ENCODE results near the gene PET100.

The PET100 gene, protein sequence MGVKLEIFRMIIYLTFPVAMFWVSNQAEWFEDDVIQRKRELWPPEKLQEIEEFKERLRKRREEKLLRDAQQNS

DNA sequence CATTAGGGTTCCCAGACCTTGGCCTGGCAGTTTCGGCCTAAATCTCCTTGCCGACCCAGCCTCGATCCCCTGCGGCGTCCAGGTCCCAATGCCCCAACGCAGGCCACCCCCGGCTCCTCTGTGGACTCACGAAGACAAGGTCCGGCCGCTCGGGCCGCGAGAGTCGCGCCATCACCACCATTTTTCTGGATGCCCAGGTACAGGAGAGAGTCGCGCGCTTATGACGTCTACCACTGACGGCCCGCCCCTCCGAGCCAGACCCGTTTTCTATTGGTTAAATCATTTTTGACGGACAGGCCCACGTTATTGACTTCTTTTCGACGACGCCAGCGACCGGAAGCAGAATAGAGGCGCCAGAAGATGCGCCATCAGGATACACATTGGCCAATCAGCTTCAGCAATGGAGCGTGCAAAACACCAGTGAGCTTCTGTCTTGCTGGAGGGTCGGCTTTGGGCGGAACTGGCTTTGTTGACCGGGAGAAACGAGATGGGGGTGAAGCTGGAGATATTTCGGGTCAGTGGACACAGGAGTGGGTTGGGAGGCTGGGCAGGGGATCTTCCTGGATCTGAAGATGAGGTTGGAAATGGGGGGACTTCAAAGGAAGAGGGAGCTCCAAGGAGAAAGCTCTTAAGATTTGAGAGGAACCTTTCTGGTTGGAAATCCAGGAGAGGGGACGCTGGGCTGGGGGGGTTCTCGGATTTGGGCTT lies at the start of gene PET100, which contains the start of gene XAB2:
PET100 (plus strand) TSS at position 447 of the 708 bp plus-strand sequence; CDS start at position 488, 41 bp downstream.
XAB2 (minus strand) TSS at position 199 of the 708 bp plus-strand sequence; CDS start at position 181, 18 bp downstream.
- DNase-seq (ENCODE audit: low spot score) = peak; percentile 99

DNA sequence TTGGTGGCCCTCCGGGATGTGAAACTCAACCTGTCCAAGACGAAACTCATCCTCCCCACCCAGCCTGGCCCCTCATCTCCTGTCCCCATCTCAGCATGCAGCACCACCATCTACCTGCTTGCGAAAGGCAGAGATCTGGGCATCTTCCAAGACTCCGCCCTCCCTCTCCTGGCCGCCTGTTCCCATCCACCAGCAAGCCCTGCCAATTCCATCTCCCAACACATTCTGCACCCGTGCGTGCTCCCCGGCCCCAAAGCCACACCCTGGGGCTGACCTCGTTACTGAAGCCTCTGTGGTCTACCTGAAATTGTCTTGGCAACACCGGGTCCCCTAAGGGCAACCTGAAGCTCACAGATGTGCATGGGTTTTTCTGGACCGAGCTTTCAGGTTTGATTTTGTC lies 47.1 kb upstream of the PET100 start:
- DNase-seq (ENCODE audit: low spot score) = no peak

- DNase-seq (ENCODE audit: low spot score) = no peak
Measured at GRCh38 chr19:7589822-7590221, 39.8 kb upstream of the PET100 start.

- DNase-seq (ENCODE audit: low spot score) = no peak
Measured at GRCh38 chr19:7590256-7590655, 39.3 kb upstream of the PET100 start.

- peak; percentile 26 for DNase-seq (ENCODE audit: low spot score)
Measured at GRCh38 chr19:7595466-7596133, 34.0 kb upstream of the PET100 start, which contains the start of gene CAMSAP3. CAMSAP3 (plus strand) TSS chr19:7595863; CDS start chr19:7596003, 140 bp downstream.

DNA sequence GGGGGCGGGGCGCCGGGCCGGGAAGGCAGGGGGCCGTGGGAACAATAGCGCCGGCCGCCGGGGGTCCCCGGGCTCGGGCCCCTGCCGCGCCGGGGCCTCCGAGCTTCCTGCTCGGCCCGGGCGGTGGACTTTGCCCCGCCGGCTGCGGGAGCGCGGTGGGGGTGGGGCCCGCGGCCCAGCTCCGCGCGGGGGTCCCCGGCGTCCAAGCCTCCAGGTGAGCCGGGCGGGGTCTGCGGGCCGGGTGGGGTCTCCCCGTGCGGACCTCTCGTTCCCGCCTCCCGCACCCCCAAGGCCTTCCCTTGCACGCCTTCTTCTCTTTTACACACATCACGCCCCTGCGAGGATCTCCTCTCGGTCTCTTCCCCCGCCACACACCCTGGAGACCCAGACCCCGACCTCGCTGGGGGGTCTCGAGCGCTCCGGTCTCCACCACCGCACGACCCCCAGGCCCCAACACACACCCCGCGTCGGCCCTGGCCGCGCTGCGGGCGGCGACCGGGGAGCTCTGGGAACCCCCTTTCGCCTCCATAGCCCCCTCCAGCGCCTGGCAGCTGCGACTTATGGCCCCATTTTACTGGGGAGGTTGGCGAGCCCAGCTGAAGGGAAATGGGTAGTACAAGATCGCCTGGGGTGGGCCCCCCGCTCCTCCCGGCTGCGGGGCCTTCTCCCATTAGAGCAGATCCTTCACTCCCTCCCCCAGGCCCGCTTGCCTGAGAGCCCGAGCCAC lies 33.2 kb upstream of the PET100 start:
- DNase-seq (ENCODE audit: low spot score) = no peak

DNA sequence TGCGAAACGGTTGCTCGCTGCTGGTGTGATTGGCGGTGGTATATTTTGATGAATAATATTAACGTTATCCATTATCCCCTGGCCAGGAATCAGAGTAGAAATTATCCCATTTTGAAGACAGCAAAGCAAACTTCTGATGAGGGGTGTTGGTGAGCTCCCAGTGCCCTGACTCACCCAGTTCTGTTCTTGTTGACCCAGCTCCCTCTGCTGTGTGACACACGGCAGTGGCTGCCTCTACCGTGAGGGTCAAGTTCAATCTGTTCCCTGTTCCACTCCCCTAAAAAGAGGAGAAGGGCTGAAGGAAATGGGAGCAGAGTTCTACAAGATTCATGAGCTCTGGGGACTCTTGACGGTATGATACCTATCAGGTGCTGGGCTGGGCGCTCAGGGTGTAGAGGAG lies 31.9 kb upstream of the PET100 start:
- DNase-seq (ENCODE audit: low spot score) = no peak

- DNase-seq (ENCODE audit: low spot score) = no peak
Measured at GRCh38 chr19:7598180-7598579, 31.4 kb upstream of the PET100 start.

DNA sequence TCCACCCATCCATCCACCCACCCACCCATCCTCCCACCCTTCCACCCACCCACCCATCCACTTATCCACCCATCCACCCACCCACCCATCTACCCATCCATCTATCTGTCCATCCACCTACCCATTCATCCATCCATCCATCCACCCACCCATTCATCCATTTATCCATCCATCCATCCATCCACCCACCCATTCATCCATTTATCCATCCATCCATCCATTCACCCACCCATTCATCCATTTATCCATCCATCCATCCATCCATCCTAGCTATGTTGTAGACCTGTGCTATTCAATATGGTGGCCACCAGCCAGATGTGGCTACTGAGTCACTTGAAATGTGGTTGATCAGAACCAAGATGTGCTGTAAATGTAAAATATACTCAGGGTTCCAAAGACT lies 28.9 kb upstream of the PET100 start:
- DNase-seq (ENCODE audit: low spot score) = no peak

DNA sequence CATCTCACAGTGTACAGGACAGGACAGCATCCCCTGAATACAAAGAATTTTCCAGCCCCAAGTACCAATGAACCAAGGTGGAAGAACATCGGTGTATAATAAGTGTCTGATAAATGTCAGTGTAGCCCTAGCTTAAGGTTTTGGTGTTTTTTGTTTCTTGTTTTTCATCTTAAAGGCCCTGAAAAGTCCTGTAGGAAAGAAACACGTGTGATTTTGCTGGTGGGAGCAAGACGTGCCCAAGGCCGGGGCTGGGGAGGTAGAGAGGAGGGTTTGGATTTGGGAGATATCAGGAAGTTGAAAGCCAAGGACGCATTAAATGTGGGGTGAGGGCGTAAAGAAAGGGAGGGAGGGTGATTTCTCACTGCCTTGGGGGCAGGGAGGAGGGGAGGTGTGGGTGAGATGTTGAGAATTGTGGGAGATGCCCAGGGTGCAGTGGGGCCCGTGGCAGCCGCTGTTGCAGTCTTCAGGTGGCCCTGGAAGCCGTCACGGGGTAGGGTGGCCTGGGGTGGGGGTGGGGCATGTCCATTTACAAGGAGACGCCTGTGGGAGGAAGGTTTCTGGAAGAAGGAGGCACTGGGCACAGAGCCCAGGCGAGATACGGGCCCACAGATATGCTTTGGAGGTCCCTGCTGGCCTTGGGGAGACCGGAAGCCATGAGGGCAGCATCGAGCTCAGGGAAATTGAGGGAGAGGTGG lies 27.2 kb upstream of the PET100 start:
- DNase-seq (ENCODE audit: low spot score) = no peak

DNA sequence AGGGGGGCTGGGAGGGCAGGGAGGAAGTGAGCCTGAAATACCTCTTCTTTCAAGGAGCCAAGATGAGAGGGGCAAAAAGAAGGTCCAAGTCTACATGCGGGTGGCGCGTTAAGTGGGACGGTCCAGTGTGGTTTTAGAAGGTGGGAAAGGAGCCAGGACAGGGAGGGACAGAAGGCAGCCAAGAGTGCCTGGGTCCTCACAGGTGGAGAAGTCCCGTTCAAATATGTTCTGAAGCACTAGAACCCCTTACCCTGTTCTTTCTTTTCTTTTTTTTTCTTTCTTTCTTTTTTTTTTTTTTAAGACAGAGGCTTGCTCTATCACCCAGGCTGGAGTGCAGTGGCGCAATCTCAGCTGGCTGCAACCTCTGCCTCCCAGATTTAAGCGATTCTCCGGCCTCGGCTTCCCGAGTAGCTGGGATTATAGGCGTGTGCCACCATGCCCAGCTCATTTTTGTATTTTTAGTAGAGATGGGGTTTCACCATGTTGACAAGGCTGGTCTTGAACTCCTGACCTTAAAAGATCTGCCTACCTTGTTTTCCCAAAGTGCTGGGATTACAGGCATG lies 26.6 kb upstream of the PET100 start:
- no peak for DNase-seq (ENCODE audit: low spot score)

- no peak for DNase-seq (ENCODE audit: low spot score)
Measured at GRCh38 chr19:7603919-7604318, 25.7 kb upstream of the PET100 start.

DNA sequence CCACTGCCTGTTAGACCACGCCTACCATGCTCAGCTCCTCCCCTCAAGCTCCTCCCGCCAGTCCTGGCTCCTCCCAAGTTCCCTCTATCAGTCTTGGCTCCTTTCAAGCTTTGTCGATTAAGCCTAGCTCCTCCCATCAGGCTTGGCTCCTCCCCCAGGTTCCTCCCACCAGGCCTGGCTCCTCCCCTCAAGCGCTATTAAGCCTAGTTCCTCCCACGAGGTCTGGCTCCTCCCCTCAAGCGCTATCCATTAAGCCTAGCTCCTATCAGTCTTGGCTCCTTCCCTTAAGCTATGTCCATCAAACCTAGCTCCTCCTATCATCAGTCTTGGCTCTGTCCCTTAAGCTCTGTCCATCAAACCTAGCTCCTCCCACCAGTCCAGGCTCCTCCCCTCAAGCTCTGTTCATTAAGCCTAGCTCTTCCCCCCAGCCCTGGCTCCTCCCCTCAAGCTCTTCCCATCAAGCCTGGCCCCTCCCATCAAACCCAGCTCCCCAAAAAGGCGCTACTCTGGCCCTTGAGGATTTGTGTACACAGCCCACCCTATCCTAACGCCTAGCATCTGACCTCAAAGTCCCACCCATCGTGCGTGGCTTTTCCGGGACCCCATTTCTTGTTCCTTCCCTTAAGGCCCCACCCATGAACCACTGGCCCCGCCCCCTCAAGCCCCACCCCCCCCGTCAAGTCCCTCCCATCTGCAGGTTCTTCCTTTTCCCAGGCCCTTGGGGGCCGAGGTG lies 23.9 kb upstream of the PET100 start:
- DNase-seq (ENCODE audit: low spot score) = no peak

DNA sequence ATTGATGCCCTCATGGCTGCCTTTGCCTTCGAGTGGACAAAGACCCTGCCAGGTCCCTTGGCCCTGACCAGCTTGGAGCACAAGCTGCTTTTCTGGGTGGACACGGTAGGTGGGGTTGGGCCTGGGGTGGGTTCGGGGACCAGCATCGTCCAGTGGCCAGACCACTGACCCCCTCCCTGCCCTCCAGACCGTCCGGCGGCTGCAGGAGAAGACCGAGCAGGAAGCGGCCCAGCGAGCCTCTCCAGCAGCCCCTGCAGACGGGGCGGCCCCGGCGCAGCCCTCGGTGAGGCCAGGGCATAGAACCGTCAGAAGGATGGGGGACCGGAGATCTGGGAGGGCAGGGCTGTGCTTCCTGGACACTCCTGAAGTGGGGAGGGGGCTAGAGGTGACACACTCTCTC lies 23.3 kb upstream of the PET100 start:
- no peak for DNase-seq (ENCODE audit: low spot score)

GRCh38 chr19:7607212-7607873 lies 22.2 kb upstream of the PET100 start:
- no peak for DNase-seq (ENCODE audit: low spot score)

GRCh38 chr19:7607874-7608560 lies 21.6 kb upstream of the PET100 start:
- no peak for DNase-seq (ENCODE audit: low spot score)

DNA sequence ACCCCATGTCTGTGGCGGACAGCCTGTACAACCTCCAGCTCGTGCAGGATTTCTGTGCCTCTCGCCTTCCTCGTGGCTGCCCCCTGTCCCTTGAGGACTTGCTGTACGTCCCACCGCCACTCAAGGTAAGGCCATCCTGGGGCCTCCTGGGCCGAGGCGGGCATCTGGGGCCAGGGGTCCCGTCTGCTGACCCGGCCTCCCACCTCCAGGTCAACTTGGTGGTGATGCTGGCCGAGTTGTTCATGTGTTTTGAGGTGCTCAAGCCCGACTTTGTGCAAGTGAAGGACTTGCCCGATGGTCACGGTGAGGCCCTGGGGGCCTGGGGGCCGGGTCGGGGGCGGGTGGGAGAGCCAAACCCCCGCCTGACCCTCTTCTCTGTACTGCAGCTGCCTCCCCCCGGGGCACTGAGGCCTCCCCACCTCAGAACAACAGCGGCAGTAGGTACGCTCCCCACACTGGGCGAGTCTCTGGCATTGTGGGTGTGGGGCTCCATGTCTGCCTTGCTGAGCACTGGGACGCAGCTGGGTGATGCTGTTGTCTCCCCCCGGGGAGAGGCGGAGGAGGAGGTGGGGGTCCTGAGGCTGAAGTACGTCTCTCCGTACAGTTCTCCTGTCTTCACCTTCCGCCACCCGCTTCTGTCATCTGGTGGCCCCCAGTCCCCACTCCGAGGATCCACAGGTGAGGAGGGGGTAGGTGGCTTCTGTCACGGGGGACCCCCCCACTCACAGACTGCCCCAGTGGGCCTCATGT lies 18.9 kb upstream of the PET100 start:
- no peak for DNase-seq (ENCODE audit: low spot score)

- no peak for DNase-seq (ENCODE audit: low spot score)
Measured at GRCh38 chr19:7611541-7612279, 17.9 kb upstream of the PET100 start.
